ENCODE data around the gene PFKL.

DNA sequence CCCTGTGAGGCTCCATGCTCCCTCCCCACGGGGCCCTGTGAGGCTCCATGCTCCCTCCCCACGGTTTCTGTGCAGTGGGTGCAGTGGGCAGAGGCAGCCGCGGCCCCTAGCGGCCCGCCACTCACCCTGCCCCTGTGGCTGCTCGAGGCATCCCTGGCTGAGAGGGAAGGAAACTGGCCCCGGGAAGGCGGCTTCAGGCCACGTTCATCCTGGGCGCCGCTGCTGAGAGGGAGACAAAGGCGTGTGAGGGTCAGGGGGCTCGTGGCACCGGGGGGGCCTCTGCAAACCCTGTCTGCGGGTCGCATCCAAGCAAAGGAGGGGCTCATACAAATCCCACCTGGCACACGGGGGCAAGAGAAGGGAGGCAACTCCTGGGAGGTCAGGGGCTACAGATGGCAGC lies 30.8 kb downstream of the PFKL start:
- TF ChIP-seq, protein P1, sequence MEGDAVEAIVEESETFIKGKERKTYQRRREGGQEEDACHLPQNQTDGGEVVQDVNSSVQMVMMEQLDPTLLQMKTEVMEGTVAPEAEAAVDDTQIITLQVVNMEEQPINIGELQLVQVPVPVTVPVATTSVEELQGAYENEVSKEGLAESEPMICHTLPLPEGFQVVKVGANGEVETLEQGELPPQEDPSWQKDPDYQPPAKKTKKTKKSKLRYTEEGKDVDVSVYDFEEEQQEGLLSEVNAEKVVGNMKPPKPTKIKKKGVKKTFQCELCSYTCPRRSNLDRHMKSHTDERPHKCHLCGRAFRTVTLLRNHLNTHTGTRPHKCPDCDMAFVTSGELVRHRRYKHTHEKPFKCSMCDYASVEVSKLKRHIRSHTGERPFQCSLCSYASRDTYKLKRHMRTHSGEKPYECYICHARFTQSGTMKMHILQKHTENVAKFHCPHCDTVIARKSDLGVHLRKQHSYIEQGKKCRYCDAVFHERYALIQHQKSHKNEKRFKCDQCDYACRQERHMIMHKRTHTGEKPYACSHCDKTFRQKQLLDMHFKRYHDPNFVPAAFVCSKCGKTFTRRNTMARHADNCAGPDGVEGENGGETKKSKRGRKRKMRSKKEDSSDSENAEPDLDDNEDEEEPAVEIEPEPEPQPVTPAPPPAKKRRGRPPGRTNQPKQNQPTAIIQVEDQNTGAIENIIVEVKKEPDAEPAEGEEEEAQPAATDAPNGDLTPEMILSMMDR (IDR thresholded peaks at IDR 0.05): no peak
- no peak for TF ChIP-seq POLR2AphosphoS5 (IDR thresholded peaks at IDR 0.05)
